Adipose tissue (tissue), 3 donors: Measurements from ENCODE around the gene SEMA5A. TPM values are rescaled to one million over a fixed set of nuclear protein-coding genes. Genes with fewer than 3 reads are reported as not detected.
"Not testable (repeated sequence)": the region's sequence is repeated elsewhere in the genome, so short reads cannot be mapped to it uniquely, and the experiment has no call there.

Experiments
- H3K27ac ChIP-seq: one replicate; pipeline ENCODE4 v1.5.1; 2013; ENCODE audit warnings: low read depth, low read length
- WGBS, 3 donors: extraction: QIAGEN DNeasy Blood & Tissue Kit; methylation state at CpG; one replicate each; pipeline ENCODE4 v1.1.7; 2013; 5-methylcytosine and 5-hydroxymethylcytosine counted together
- polyA plus RNA-seq, 3 donors: library from polyadenylated mRNA; stranded (reverse); fragments of 200-250 nt; gene quantifications; one replicate each; pipeline ENCODE4 v1.2.3, GENCODE V29; 2013
- donor health status: healthy with polysubstance abuse.
- donor health status: Bipolar disorder and iron deficiency.
- donor health status: healthy.

Gene SEMA5A
- polyA plus RNA-seq, 3 donors, result 0.70 to 1.5 (median 1.2) TPM

GRCh38 chr5:9358961-9359685 lies 186.8 kb downstream of the SEMA5A start:
- no peak overlapping the region for H3K27ac ChIP-seq
- WGBS, 3 donors, result 75 to 85% (median 81%) methylated on average over 2 of the region's 2 CpGs

GRCh38 chr5:9356351-9356825 lies 189.5 kb downstream of the SEMA5A start:
- 53 to 71% (median 56%) methylated on average over 5 of the region's 5 CpGs for WGBS, 3 donors
- H3K27ac ChIP-seq, result no peak overlapping the region

GRCh38 chr5:9354336-9355081 lies 191.4 kb downstream of the SEMA5A start:
- 73 to 86% (median 84%) methylated on average over 7 of the region's 7 CpGs for WGBS, 3 donors
- no peak overlapping the region for H3K27ac ChIP-seq

GRCh38 chr5:9353048-9353447 lies 192.8 kb downstream of the SEMA5A start:
- not testable (repeated sequence) for H3K27ac ChIP-seq

- 57 to 90% (median 69%) methylated on average over 2 of the region's 2 CpGs for WGBS, 3 donors
- no peak overlapping the region for H3K27ac ChIP-seq
These were observed 194.3 kb downstream of the SEMA5A start for GRCh38 chr5:9351546-9351945.

- H3K27ac ChIP-seq, result no peak overlapping the region
- WGBS, 3 donors, result 50 to 79% (median 67%) methylated on average over 4 of the region's 4 CpGs
These were observed 195.5 kb downstream of the SEMA5A start for GRCh38 chr5:9350301-9350797.

- H3K27ac ChIP-seq, result no peak overlapping the region
- WGBS, 3 donors, result 11 to 14% (median 13%) methylated on average over 5 of the region's 5 CpGs
These were observed 197.4 kb downstream of the SEMA5A start for GRCh38 chr5:9348401-9348996.

- H3K27ac ChIP-seq, result no peak overlapping the region
- WGBS, 3 donors, result 76 to 90% (median 80%) methylated on average over 7 of the region's 7 CpGs
These were observed 198.2 kb downstream of the SEMA5A start for GRCh38 chr5:9347541-9348295.

GRCh38 chr5:9347032-9347431 lies 198.8 kb downstream of the SEMA5A start:
- WGBS, 3 donors, result 83 to 88% (median 86%) methylated on average over 3 of the region's 3 CpGs
- no peak overlapping the region for H3K27ac ChIP-seq

- 89 to 93% (median 90%) methylated on average over 1 of the region's 1 CpG for WGBS, 3 donors
- no peak overlapping the region for H3K27ac ChIP-seq
These were observed 201.1 kb downstream of the SEMA5A start for GRCh38 chr5:9344751-9345240.

- 51 to 88% (median 54%) methylated on average over 3 of the region's 3 CpGs for WGBS, 3 donors
- H3K27ac ChIP-seq, result no peak overlapping the region
These were observed 202.6 kb downstream of the SEMA5A start for GRCh38 chr5:9343146-9343850.

- WGBS, 3 donors, result 47 to 91% (median 78%) methylated on average over 6 of the region's 6 CpGs
- no peak overlapping the region for H3K27ac ChIP-seq
These were observed 203.6 kb downstream of the SEMA5A start for GRCh38 chr5:9342161-9342787.

GRCh38 chr5:9340085-9340484 lies 205.8 kb downstream of the SEMA5A start:
- 66 to 73% (median 72%) methylated on average over 2 of the region's 2 CpGs for WGBS, 3 donors
- H3K27ac ChIP-seq, result no peak overlapping the region

- WGBS, 3 donors, result 78 to 86% (median 78%) methylated on average over 3 of the region's 3 CpGs
- no peak overlapping the region for H3K27ac ChIP-seq
These were observed 206.6 kb downstream of the SEMA5A start for GRCh38 chr5:9339206-9339818.

- no peak overlapping the region for H3K27ac ChIP-seq
- WGBS, 3 donors, result 75 to 81% (median 76%) methylated on average over 4 of the region's 4 CpGs
These were observed 207.1 kb downstream of the SEMA5A start for GRCh38 chr5:9338796-9339195.

- WGBS, 3 donors, result 56 to 81% (median 75%) methylated on average over 4 of the region's 4 CpGs
- H3K27ac ChIP-seq, result no peak overlapping the region
These were observed 207.8 kb downstream of the SEMA5A start for GRCh38 chr5:9337928-9338595.
